GM12873 (cell line): Measurements from ENCODE around the gene HSPH1.

Source experiments
- TF ChIP-seq, protein P1 (sequence below): IDR thresholded peaks from 2 replicates; pipeline ENCODE4 v1.5.1; 2012; ENCODE audit warnings: low read depth, mild to moderate bottlenecking, moderate library complexity, low read length, control low read depth; ENCODE audit not compliant: insufficient read depth; ENCODE audit errors: missing control alignments

Gene HSPH1

DNA sequence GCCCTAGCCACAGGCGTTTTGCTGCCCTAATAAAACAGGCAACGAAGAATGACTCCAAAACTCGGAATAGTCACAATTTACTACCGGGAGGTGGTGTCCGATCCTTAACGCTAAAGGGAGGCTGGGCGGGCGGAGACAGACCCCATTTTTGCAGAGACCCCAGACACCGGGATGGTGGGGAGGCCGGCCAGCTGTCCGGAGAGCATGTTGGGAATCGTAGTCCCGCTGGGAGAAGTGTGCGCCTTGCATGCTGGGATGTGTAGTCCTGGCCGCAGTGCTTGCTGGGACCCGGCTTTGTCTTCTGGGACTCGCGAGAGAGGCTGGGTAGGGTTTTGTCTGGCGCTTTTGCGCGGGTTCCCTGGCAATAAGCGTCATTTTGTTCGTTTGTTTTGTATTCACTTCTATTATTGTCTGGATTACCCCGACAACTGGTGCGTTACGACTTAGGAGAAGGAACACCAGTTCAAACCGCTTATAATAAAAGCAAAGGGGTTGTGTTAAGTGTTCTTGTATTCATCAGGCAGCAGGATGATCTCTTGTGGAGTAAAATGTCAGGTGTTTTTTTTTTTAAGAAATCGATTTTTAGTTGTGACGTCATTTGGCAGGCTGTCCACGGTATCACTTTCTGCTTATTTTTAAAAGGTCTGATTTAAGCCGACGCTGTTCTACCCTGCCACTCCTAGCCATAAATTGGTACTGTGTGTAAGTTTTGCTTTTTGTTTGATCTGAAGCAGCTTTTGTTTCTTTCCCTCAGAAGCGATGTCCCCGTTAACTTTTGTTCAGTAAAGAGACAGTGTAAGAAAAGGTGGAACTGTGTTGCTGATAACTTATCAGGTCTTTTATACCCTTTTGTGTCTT, 676 bp upstream of the HSPH1 start:
- TF ChIP-seq, protein P1, sequence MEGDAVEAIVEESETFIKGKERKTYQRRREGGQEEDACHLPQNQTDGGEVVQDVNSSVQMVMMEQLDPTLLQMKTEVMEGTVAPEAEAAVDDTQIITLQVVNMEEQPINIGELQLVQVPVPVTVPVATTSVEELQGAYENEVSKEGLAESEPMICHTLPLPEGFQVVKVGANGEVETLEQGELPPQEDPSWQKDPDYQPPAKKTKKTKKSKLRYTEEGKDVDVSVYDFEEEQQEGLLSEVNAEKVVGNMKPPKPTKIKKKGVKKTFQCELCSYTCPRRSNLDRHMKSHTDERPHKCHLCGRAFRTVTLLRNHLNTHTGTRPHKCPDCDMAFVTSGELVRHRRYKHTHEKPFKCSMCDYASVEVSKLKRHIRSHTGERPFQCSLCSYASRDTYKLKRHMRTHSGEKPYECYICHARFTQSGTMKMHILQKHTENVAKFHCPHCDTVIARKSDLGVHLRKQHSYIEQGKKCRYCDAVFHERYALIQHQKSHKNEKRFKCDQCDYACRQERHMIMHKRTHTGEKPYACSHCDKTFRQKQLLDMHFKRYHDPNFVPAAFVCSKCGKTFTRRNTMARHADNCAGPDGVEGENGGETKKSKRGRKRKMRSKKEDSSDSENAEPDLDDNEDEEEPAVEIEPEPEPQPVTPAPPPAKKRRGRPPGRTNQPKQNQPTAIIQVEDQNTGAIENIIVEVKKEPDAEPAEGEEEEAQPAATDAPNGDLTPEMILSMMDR: no peak

DNA sequence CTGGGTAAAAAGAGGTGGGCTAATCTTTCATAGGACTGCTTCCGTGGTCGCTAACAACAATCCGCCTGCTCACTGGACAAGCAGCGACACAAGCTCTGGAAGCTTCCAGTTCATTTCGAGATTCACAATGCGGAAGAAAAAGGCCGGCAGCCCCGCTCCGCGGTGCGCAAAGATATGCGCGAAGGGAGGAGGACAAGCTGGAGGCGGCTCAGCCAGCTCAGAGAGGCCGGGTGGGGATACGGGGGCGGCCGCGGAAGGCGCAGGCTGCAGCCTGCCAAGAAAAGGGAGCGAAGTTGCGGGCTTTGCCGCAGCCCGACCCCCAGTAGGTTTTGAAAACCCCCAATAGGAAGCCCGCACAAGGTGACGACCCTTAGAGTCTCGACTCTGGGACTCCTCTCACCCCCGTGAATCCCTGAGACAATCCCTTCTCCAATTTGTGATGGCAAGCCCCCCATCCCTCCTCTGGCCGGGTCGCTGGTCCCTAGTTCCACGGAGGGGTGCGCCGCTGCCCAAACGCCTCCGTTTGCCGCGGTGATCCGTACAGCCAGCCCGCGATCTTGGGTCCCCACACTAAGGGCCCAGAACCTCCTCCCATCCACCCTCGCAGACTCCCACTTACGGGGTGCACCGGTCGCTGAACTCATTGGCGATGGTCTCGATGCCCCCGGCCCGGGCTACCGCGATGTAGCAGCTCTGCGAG, 697 bp downstream of the HSPH1 start:
- TF ChIP-seq, protein P1: no peak

DNA sequence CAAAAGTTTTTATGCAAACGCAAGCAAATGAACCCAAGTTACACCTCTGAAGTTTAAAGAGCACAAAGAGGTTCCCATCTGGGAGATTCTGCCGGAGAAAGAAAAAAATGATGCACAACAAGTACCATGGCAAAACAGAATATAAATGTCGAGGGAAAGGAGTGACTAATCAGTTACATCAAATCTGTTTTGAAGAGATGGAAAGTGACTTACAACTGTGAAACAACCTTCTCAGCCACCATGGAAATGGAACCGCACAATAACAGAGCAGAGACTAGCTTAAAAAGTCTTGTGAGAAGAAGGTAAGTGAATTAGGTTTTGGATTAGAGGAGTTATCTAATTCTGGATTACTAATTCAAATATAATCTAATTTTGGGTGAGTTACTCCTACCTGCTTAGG, 2.4 kb downstream of the HSPH1 start:
- TF ChIP-seq, protein P1: no peak

DNA sequence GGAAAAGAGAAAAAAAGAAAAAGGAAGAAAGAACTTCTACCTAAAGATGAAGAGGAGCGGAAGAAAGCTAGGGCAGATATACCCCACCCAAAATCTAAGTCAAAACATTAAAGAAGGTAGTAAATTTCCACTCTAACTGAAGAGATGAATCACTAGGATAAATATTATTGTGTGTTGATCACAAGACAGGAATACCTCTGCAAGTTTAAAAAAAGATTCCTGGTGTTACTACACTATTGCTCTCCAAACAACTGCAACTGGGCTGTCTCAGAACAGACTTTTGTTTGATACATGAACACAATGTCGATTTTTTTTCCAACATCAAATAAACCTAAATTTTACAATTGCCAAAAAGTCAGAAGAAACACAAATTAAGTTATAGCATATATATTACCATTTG, 6.8 kb downstream of the HSPH1 start:
- TF ChIP-seq, protein P1: no peak

DNA sequence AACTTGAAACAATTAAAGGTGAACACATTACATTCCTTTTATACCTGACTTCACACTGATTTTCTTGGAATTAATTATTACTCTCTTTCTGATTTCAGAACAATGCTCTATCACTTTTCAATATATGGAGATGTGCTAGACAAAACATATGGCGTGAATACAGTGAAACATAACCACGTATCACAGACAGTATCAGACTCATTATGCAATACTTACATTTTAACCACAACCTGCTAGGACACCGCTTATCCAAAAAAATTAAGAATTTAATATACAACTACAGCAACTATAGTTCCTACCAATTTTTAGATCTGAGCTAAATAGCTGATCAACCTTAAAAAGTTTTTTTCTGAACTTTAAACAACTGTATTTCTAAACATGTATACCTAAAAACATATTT, 9.9 kb downstream of the HSPH1 start:
- TF ChIP-seq, protein P1: no peak

DNA sequence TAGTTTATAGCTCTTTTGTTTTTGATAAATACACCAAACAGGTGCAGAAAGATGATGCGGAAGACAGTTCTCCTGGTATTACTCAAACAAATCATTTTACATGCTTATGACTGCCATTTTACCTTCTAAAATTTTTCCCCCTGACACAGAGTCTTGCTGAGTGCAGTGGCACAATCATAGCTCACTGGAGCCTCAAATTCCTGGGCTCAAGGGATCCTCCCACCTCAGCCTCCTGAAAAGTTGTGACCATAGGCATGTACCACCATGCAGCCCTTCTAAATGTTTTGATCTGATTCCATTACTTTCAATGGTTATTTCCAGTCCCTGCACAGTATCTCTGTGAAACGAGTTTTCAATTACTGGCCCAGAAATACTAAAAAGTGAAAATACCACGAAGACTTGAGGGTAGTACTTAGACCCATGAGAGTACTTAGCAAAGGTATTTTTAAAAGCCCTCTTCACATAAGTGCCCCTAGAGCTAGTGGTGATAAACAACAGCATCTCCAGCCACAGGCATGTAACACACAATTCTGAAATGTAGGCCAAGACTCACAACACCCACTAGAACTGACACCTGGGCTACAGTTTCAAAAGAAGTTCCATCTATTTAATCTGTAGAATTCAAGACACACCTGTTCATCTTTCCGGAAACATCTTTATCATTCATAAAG, 11.3 kb downstream of the HSPH1 start:
- TF ChIP-seq, protein P1: no peak

DNA sequence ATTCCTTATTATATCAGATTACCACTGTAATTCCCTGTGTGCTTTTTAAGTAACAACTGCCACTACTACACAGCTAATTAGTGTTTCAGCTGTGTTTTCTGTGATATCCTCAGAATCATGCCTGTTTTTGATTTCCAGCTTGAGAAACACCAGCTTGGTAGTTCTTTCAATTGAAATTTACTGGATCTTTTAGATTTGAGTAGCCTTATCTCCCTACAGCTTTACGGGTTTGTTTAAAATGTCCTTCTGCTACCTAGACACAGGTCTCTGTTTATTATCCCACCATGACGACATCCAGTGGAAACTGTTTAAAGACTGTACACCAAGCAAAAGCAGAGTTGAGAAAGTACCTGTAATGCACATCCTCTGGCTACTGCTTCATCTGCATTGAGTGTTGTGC, 12.1 kb downstream of the HSPH1 start:
- TF ChIP-seq, protein P1: no peak
